Activated naive CD4-positive, alpha-beta T cell treated with anti-CD3 and anti-CD28 coated beads for 36 hours (primary cell): Measurements from ENCODE around the gene UBR1. TPM values are rescaled to one million over a fixed set of nuclear protein-coding genes. Genes with fewer than 3 reads are reported as not detected.
"Not testable (repeated sequence)": the region's sequence is repeated elsewhere in the genome, so short reads cannot be mapped to it uniquely, and the experiment has no call there.

Source experiments
- CTCF ChIA-PET: fragments of 350-600 bp; sonication (Branson Sonifier 250); formaldehyde crosslinking; loops from one replicate; lab custom pipeline; 2021; ENCODE audit warnings: antibody characterized with exemption; lab: Charles Lee
- DNase-seq: peaks from one replicate; pipeline ENCODE4 v3.0.0-alpha.2; 2020
- H3K27ac Mint-ChIP-seq: one replicate; pipeline ENCODE4 v1.8.0; 2021; ENCODE audit warnings: mild to moderate bottlenecking, mixed read lengths
- H3K27me3 Mint-ChIP-seq: one replicate; pipeline ENCODE4 v1.8.0; 2021; ENCODE audit warnings: low read depth, mixed read lengths
- H3K36me3 Mint-ChIP-seq: one replicate; pipeline ENCODE4 v1.8.0; 2021; ENCODE audit warnings: low read depth, mixed read lengths
- H3K4me1 Mint-ChIP-seq: one replicate; pipeline ENCODE4 v1.8.0; 2021; ENCODE audit warnings: low read depth, mixed read lengths
- H3K4me3 Mint-ChIP-seq: one replicate; pipeline ENCODE4 v1.8.0; 2021; ENCODE audit warnings: mild to moderate bottlenecking, moderate library complexity, mixed read lengths
- H3K9me3 Mint-ChIP-seq: one replicate; pipeline ENCODE4 v1.8.0; 2021; ENCODE audit warnings: mixed read lengths
- intact Hi-C: fragments of 100-400 bp; cut with micrococcal nuclease; formaldehyde crosslinking; loops from one replicate; pipeline ENCODE4 v1.15.1; 2023
- total RNA-seq, 2 experiments: library from RNA; stranded (reverse); gene quantifications; one replicate each; pipeline ENCODE4 v1.2.3, GENCODE V29; 2021

Gene UBR1
- total RNA-seq, 2 experiments from 2014 or later, result 25.2 to 25.9 TPM

DNA sequence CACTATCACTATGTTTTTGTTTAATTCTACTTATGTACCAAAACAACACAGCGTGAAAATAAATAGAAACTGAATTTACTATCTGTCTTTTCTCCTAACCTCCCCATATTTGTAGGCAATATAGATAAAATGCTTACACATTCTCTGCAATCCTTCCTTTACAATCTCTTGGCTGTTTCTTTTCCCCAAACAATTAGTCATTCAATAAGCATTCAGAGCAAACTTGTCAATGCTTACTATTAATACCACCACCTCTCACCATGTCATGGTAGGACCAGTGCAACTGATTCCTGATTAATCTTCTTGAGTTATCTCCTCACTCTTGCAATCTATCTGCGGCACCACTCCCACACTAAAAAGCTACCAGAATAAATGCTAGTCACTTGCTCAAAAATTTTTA is 111.3 kb downstream of the UBR1 start:
- Mint-ChIP-seq H3K4me1 (no peaks in the 10 kb centered on the region), H3K27me3 (no peaks in the 10 kb centered on the region), H3K27ac (no peak overlapping the region), H3K4me3 (no peak overlapping the region), H3K36me3 (peaks cover 17% of the 10 kb centered on the region), H3K9me3 (no peaks in the 10 kb centered on the region)
- intact Hi-C loops, result no loop called here
- no peak for DNase-seq
- CTCF ChIA-PET, result interaction anchor here (0.6 kb wide), 1 partner anchor 210 kb away, joined by 5 read pairs; no protein-coding TSS in a partner anchor

GRCh38 chr15:42992626-42993025 is 113.2 kb downstream of the UBR1 start:
- no peak for DNase-seq
- intact Hi-C loops, result no loop called here
- no peaks in the 10 kb centered on the region for H3K9me3 Mint-ChIP-seq
- no peaks in the 10 kb centered on the region for H3K4me1 Mint-ChIP-seq
- peaks cover 11% of the 10 kb centered on the region for H3K36me3 Mint-ChIP-seq
- H3K27ac Mint-ChIP-seq, result no peak overlapping the region
- no peaks in the 10 kb centered on the region for H3K27me3 Mint-ChIP-seq
- CTCF ChIA-PET, result interaction anchor here (0.6 to 1.6 kb wide), 2 partner anchors 197 to 293 kb away, joined by 3 to 4 read pairs; no protein-coding TSS in a partner anchor
- H3K4me3 Mint-ChIP-seq, result no peak overlapping the region

DNA sequence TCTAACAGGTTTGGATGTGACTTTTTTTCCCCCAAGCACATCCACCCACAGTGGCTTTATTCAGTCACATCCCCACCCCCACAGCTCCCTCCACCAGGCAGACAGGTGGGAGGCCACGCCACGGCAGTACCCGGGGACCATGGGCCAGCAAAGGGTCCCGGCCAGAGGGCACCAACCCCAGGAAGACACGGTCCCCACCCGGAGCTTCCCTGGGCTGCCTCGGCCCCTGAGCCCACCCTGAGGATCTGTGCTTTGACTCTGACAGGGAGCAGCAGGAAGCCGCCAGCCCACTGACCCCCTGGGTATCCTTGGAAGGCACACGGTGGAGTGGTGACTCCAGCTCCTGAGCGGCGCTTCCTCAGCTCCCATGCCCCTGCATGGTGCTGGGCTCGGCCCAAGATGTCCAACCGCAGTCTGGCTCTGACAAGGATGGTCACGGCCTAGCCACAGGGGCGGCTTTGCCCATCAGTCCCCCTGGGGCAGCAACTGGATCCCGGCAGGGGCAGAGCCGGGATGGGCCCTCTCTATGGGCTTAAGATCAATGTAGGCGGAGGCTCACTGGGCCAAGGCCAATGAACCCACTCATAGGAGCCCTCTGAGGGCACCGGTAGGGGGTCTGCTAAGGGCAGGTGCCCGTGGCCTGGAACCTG is 119.0 kb downstream of the UBR1 start:
- Mint-ChIP-seq H3K36me3 (peaks cover 15% of the 10 kb centered on the region), H3K4me1 (no peaks in the 10 kb centered on the region), H3K4me3 (no peak overlapping the region), H3K27ac (no peak overlapping the region), H3K27me3 (no peaks in the 10 kb centered on the region), H3K9me3 (no peaks in the 10 kb centered on the region)
- intact Hi-C loops, result no loop called here
- no peak for DNase-seq
- CTCF ChIA-PET, result no interaction called here

DNA sequence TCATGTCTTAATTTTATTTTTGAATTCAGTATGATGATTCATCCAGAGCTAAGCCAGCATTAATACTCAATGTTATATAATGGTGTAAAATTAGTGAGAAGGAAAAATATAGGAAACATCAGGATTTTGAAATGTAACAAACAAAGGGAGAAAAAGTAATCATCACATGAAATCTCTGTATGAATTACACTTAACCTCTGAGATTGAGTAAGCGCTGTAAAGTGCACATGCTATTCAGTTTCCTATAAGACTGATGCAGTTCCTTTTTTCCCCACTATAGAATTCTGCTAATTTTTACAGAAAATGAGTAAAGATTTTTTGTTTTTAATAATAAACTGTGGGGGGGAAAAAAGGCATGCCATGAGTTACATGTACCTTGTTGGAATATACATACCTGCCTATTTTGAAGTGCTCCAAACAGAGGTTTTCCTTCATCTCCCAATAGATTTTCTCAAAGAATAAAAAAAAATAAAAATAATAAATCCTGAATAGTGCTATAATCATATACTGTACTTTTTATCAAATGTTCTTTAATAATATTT is 121.3 kb downstream of the UBR1 start:
- no peak overlapping the region for H3K4me3 Mint-ChIP-seq
- H3K9me3 Mint-ChIP-seq, result no peaks in the 10 kb centered on the region
- H3K36me3 Mint-ChIP-seq, result peaks cover 20% of the 10 kb centered on the region
- CTCF ChIA-PET, result no interaction called here
- no peaks in the 10 kb centered on the region for H3K4me1 Mint-ChIP-seq
- intact Hi-C loops, result no loop called here
- H3K27ac Mint-ChIP-seq, result no peak overlapping the region
- no peak for DNase-seq
- H3K27me3 Mint-ChIP-seq, result no peaks in the 10 kb centered on the region

DNA sequence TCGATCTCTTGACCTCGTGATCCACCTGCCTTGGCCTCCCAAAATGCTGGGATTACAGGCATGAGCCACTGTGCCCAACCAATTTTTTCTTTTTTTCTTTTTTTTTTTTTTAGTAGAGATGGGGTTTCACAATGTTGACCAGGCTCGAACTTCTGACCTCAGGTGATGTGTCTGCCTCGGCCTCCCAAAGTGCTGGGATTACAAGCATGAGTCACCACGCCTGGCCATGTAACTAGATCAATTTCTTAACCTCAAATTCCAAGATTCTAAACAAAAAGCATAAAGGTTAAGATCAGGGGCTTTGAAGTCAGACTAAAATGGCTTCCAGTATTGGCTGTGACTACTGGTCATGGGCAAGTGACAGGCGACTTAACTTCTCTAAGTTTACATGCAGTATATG is 126.7 kb downstream of the UBR1 start:
- H3K27me3 Mint-ChIP-seq, H3K9me3 Mint-ChIP-seq, H3K27ac Mint-ChIP-seq, DNase-seq, H3K4me3 Mint-ChIP-seq, intact Hi-C loops, CTCF ChIA-PET, H3K4me1 Mint-ChIP-seq: not testable (repeated sequence)
- peaks cover 37% of the 10 kb centered on the region for H3K36me3 Mint-ChIP-seq

- CTCF ChIA-PET, result no interaction called here
- Mint-ChIP-seq H3K36me3 (peaks cover 55% of the 10 kb centered on the region), H3K27ac (no peak overlapping the region), H3K9me3 (no peaks in the 10 kb centered on the region), H3K4me3 (no peak overlapping the region), H3K4me1 (no peaks in the 10 kb centered on the region), H3K27me3 (no peaks in the 10 kb centered on the region)
- intact Hi-C loops, result no loop called here
- DNase-seq, result no peak
Measured at GRCh38 chr15:42974202-42974862, 131.5 kb downstream of the UBR1 start.

DNA sequence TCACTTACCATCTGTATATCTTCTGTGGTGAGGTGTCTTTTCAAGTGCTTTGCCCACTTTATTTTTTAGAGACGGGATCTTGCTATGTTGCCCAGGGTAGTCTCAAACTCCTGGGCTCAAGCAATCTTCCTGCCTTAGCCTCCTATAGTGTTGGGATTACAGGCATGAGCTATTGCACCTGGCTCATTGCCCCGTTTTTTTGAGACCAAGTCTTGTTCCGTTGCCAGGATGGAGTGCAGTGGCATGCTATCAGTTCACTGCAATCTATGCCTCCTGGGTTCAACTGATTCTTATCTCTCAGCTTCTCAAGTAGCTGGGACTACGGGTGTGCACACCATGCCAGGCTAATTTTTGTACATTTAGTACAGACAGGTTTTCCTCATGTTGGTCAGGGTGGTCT is 132.7 kb downstream of the UBR1 start:
- Mint-ChIP-seq H3K27ac (no peak overlapping the region), H3K4me1 (no peaks in the 10 kb centered on the region), H3K4me3 (no peak overlapping the region), H3K36me3 (peaks cover 60% of the 10 kb centered on the region), H3K27me3 (no peaks in the 10 kb centered on the region), H3K9me3 (no peaks in the 10 kb centered on the region)
- intact Hi-C loops, result no loop called here
- CTCF ChIA-PET, result no interaction called here
- DNase-seq, result no peak

- Mint-ChIP-seq H3K4me3 (no peak overlapping the region), H3K36me3 (peaks cover 55% of the 10 kb centered on the region), H3K9me3 (no peaks in the 10 kb centered on the region), H3K27ac (no peak overlapping the region), H3K4me1 (no peaks in the 10 kb centered on the region), H3K27me3 (no peaks in the 10 kb centered on the region)
- DNase-seq, result no peak
- intact Hi-C loops, result no loop called here
- CTCF ChIA-PET, result no interaction called here
Measured at GRCh38 chr15:42971830-42972229, 134.0 kb downstream of the UBR1 start.

- intact Hi-C loops, result no loop called here
- no peak overlapping the region for H3K27ac Mint-ChIP-seq
- peaks cover 32% of the 10 kb centered on the region for H3K36me3 Mint-ChIP-seq
- CTCF ChIA-PET, result no interaction called here
- H3K4me3 Mint-ChIP-seq, result no peak overlapping the region
- DNase-seq, result no peak
- H3K9me3 Mint-ChIP-seq, result no peaks in the 10 kb centered on the region
- no peaks in the 10 kb centered on the region for H3K27me3 Mint-ChIP-seq
- no peaks in the 10 kb centered on the region for H3K4me1 Mint-ChIP-seq
Measured at GRCh38 chr15:42964476-42964875, 141.4 kb downstream of the UBR1 start.

- Mint-ChIP-seq H3K4me3 (no peak overlapping the region), H3K9me3 (no peaks in the 10 kb centered on the region), H3K36me3 (peaks cover 46% of the 10 kb centered on the region), H3K27ac (no peak overlapping the region), H3K4me1 (peaks cover 7% of the 10 kb centered on the region), H3K27me3 (no peaks in the 10 kb centered on the region)
- intact Hi-C loops, result no loop called here
- CTCF ChIA-PET, result no interaction called here
- DNase-seq, result no peak
Measured at GRCh38 chr15:42955518-42955917, 150.3 kb downstream of the UBR1 start.

- H3K4me1 Mint-ChIP-seq, result peaks cover 7% of the 10 kb centered on the region
- H3K27ac Mint-ChIP-seq, result no peak overlapping the region
- peaks cover 52% of the 10 kb centered on the region for H3K36me3 Mint-ChIP-seq
- no peak for DNase-seq
- no peaks in the 10 kb centered on the region for H3K27me3 Mint-ChIP-seq
- intact Hi-C loops, result no loop called here
- CTCF ChIA-PET, result no interaction called here
- H3K4me3 Mint-ChIP-seq, result no peak overlapping the region
- no peaks in the 10 kb centered on the region for H3K9me3 Mint-ChIP-seq
Measured at GRCh38 chr15:42954291-42954690, 151.5 kb downstream of the UBR1 start.

GRCh38 chr15:42948898-42949297 is 156.9 kb downstream of the UBR1 start:
- peaks cover 54% of the 10 kb centered on the region for H3K36me3 Mint-ChIP-seq
- DNase-seq, H3K27me3 Mint-ChIP-seq, H3K4me1 Mint-ChIP-seq, H3K27ac Mint-ChIP-seq, H3K9me3 Mint-ChIP-seq, CTCF ChIA-PET, H3K4me3 Mint-ChIP-seq, intact Hi-C loops: not testable (repeated sequence)

- H3K4me1 Mint-ChIP-seq, result no peaks in the 10 kb centered on the region
- DNase-seq, result no peak
- H3K4me3 Mint-ChIP-seq, result no peak overlapping the region
- no peak overlapping the region for H3K27ac Mint-ChIP-seq
- H3K9me3 Mint-ChIP-seq, result no peaks in the 10 kb centered on the region
- CTCF ChIA-PET, result interaction anchor here (1.7 kb wide), 1 partner anchor 14 kb away, joined by 4 read pairs; no protein-coding TSS in a partner anchor
- peaks cover 8% of the 10 kb centered on the region for H3K36me3 Mint-ChIP-seq
- intact Hi-C loops, result no loop called here
- H3K27me3 Mint-ChIP-seq, result no peaks in the 10 kb centered on the region
Measured at GRCh38 chr15:42940527-42940926, 165.3 kb downstream of the UBR1 start.
